ENCODE data around the gene MYLK4. TPM values are rescaled to one million over a fixed set of nuclear protein-coding genes. Genes with fewer than 3 reads are reported as not detected.
A peak's percentile ranks its signal among the peaks of the same experiment; 100 is the strongest.

The MYLK4 gene
- total RNA-seq (0.26 and 0.33 TPM in 2 replicates), polyA plus RNA-seq (0.24 and 0.59 TPM in 2 replicates), polyA minus RNA-seq (ENCODE audit: low replicate concordance) (not detected in 2 replicates)
- 0.16 and 0.28 TPM in 2 replicates for polyA plus RNA-seq (2012)

GRCh38 chr6:2750832-2751231 lies at the start of gene MYLK4:
TSS of gene MYLK4 (minus strand) at chr6:2750922. CDS start at chr6:2749294, 1,628 bp downstream.
- H2AFZ ChIP-seq (ENCODE audit: low read length) = no peak within 1 kb of the TSS
- H3K9ac ChIP-seq (ENCODE audit: insufficient read depth, low read length) = no peak within 1 kb of the TSS
- H4K20me1 ChIP-seq (ENCODE audit: control insufficient read depth, extremely low read depth, insufficient read depth, low read length) = no peaks in the 10 kb centered on the region
- TF ChIP-seq EZH2 (IDR thresholded peaks at IDR 0.05; ENCODE audit: low read length, missing control alignments) = no peak
- TF ChIP-seq CTCF (conservative IDR thresholded peaks at IDR 0.05 in 1 of 2, IDR thresholded peaks at IDR 0.05 in 1 of 2; ENCODE audit: low read depth in 1 of 2, low read length in 2 of 2) = no peak
- no peak within 1 kb of the TSS for H3K27ac ChIP-seq (ENCODE audit: insufficient read depth, low read length)
- no peaks in the 10 kb centered on the region for H3K9me3 ChIP-seq (ENCODE audit: control insufficient read depth, insufficient read depth, low read depth, low read length)
- no peaks in the 10 kb centered on the region for H3K79me2 ChIP-seq (ENCODE audit: control insufficient read depth, insufficient read depth, low read length)
- no peak within 1 kb of the TSS for H3K4me3 ChIP-seq (replicated peaks in 1 of 4; ENCODE audit: control extremely low read depth in 1 of 4, insufficient read depth in 1 of 4, low read depth in 3 of 4, low read length in 4 of 4)
- no peaks in the 10 kb centered on the region for H3K4me1 ChIP-seq (ENCODE audit: control insufficient read depth, extremely low read depth, insufficient read depth, low read length)
- H3K36me3 ChIP-seq (ENCODE audit: control insufficient read depth, insufficient read depth, low read length) = no peaks in the 10 kb centered on the region
- H3K27me3 ChIP-seq (ENCODE audit: control insufficient read depth, insufficient read depth, low read length) = no peaks in the 10 kb centered on the region
- no peak for DNase-seq (ENCODE audit: low read depth in 2 of 2)
- H3K4me2 ChIP-seq (ENCODE audit: extremely low read depth, insufficient read depth, low read length) = peak within 1 kb of the TSS; percentile 32

- Histone ChIP-seq H3K9me3 (ENCODE audit: control insufficient read depth, insufficient read depth, low read depth, low read length) (no peaks in the 10 kb centered on the region), H3K9ac (ENCODE audit: insufficient read depth, low read length) (no peak overlapping the region), H3K36me3 (ENCODE audit: control insufficient read depth, insufficient read depth, low read length) (no peaks in the 10 kb centered on the region), H3K27ac (ENCODE audit: insufficient read depth, low read length) (no peak overlapping the region), H4K20me1 (ENCODE audit: control insufficient read depth, extremely low read depth, insufficient read depth, low read length) (no peaks in the 10 kb centered on the region), H3K4me3 (replicated peaks in 1 of 4; ENCODE audit: control extremely low read depth in 1 of 4, insufficient read depth in 1 of 4, low read depth in 3 of 4, low read length in 4 of 4) (no peak overlapping the region), H3K4me1 (ENCODE audit: control insufficient read depth, extremely low read depth, insufficient read depth, low read length) (no peaks in the 10 kb centered on the region), H2AFZ (ENCODE audit: low read length) (no peak overlapping the region), H3K79me2 (ENCODE audit: control insufficient read depth, insufficient read depth, low read length) (no peaks in the 10 kb centered on the region), H3K4me2 (ENCODE audit: extremely low read depth, insufficient read depth, low read length) (no peak overlapping the region), H3K27me3 (ENCODE audit: control insufficient read depth, insufficient read depth, low read length) (no peaks in the 10 kb centered on the region)
- no peak for DNase-seq (ENCODE audit: low read depth in 2 of 2)
- no peak for TF ChIP-seq CTCF (conservative IDR thresholded peaks at IDR 0.05 in 1 of 2, IDR thresholded peaks at IDR 0.05 in 1 of 2; ENCODE audit: low read depth in 1 of 2, low read length in 2 of 2)
- no peak for TF ChIP-seq EZH2 (IDR thresholded peaks at IDR 0.05; ENCODE audit: low read length, missing control alignments)
Measured at GRCh38 chr6:2799936-2800527, 49.3 kb upstream of the MYLK4 start.

GRCh38 chr6:2798586-2799134 lies 47.9 kb upstream of the MYLK4 start:
- TF ChIP-seq CTCF (conservative IDR thresholded peaks at IDR 0.05 in 1 of 2, IDR thresholded peaks at IDR 0.05 in 1 of 2; ENCODE audit: low read depth in 1 of 2, low read length in 2 of 2) (no peak), EZH2 (IDR thresholded peaks at IDR 0.05; ENCODE audit: low read length, missing control alignments) (no peak)
- no peak for DNase-seq (ENCODE audit: low read depth in 2 of 2)
- H4K20me1 ChIP-seq (ENCODE audit: control insufficient read depth, extremely low read depth, insufficient read depth, low read length) = no peaks in the 10 kb centered on the region
- H3K79me2 ChIP-seq (ENCODE audit: control insufficient read depth, insufficient read depth, low read length) = no peaks in the 10 kb centered on the region
- no peak overlapping the region for H3K27ac ChIP-seq (ENCODE audit: insufficient read depth, low read length)
- H3K9me3 ChIP-seq (ENCODE audit: control insufficient read depth, insufficient read depth, low read depth, low read length) = no peaks in the 10 kb centered on the region
- H2AFZ ChIP-seq (ENCODE audit: low read length) = no peak overlapping the region
- no peak overlapping the region for H3K4me3 ChIP-seq (replicated peaks in 1 of 4; ENCODE audit: control extremely low read depth in 1 of 4, insufficient read depth in 1 of 4, low read depth in 3 of 4, low read length in 4 of 4)
- no peak overlapping the region for H3K4me2 ChIP-seq (ENCODE audit: extremely low read depth, insufficient read depth, low read length)
- H3K9ac ChIP-seq (ENCODE audit: insufficient read depth, low read length) = no peak overlapping the region
- H3K4me1 ChIP-seq (ENCODE audit: control insufficient read depth, extremely low read depth, insufficient read depth, low read length) = no peaks in the 10 kb centered on the region
- H3K27me3 ChIP-seq (ENCODE audit: control insufficient read depth, insufficient read depth, low read length) = no peaks in the 10 kb centered on the region
- H3K36me3 ChIP-seq (ENCODE audit: control insufficient read depth, insufficient read depth, low read length) = no peaks in the 10 kb centered on the region
